ENCODE data around the gene RAB6B.

RAB6B gene

GRCh38 chr3:133894353-133895207 is 1.1 kb downstream of the RAB6B start:
- DNase-seq, result no peak

GRCh38 chr3:133893683-133894352 is 1.9 kb downstream of the RAB6B start:
- DNase-seq, result no peak

GRCh38 chr3:133892541-133893231 is 3.0 kb downstream of the RAB6B start:
- no peak for DNase-seq

- DNase-seq, result no peak
Observed at GRCh38 chr3:133891662-133892378, 3.9 kb downstream of the RAB6B start.

GRCh38 chr3:133890972-133891644 is 4.6 kb downstream of the RAB6B start:
- no peak for DNase-seq

GRCh38 chr3:133890037-133890436 is 5.6 kb downstream of the RAB6B start:
- DNase-seq, result no peak

- DNase-seq, result no peak
Observed at GRCh38 chr3:133888726-133889340, 6.8 kb downstream of the RAB6B start.

GRCh38 chr3:133887803-133888703 is 7.6 kb downstream of the RAB6B start:
- DNase-seq, result no peak

GRCh38 chr3:133887074-133887802 is 8.4 kb downstream of the RAB6B start:
- no peak for DNase-seq

- DNase-seq, result no peak
Observed at GRCh38 chr3:133886031-133886722, 9.5 kb downstream of the RAB6B start.

GRCh38 chr3:133884887-133885711 is 10.6 kb downstream of the RAB6B start:
- no peak for DNase-seq

GRCh38 chr3:133884054-133884886 is 11.4 kb downstream of the RAB6B start:
- no peak for DNase-seq

- no peak for DNase-seq
Observed at GRCh38 chr3:133883641-133884040, 12.0 kb downstream of the RAB6B start.

GRCh38 chr3:133882986-133883586 is 12.6 kb downstream of the RAB6B start:
- no peak for DNase-seq

GRCh38 chr3:133881939-133882825 is 13.5 kb downstream of the RAB6B start:
- DNase-seq, result no peak

- DNase-seq, result no peak
Observed at GRCh38 chr3:133881492-133881891, 14.2 kb downstream of the RAB6B start.
